T-helper 9 cell (primary cell): ENCODE results near the gene EPX.
"Not testable (repeated sequence)": the region's sequence is repeated elsewhere in the genome, so short reads cannot be mapped to it uniquely, and the experiment has no call there.

Source experiments
- DNase-seq: peaks from one replicate; pipeline ENCODE4 v3.0.0-alpha.2; 2020
- total RNA-seq, 2 donors: gene quantifications; one replicate each; lab custom pipeline; 2026; lab: John Stamatoyannopoulos, UW

The EPX gene, protein sequence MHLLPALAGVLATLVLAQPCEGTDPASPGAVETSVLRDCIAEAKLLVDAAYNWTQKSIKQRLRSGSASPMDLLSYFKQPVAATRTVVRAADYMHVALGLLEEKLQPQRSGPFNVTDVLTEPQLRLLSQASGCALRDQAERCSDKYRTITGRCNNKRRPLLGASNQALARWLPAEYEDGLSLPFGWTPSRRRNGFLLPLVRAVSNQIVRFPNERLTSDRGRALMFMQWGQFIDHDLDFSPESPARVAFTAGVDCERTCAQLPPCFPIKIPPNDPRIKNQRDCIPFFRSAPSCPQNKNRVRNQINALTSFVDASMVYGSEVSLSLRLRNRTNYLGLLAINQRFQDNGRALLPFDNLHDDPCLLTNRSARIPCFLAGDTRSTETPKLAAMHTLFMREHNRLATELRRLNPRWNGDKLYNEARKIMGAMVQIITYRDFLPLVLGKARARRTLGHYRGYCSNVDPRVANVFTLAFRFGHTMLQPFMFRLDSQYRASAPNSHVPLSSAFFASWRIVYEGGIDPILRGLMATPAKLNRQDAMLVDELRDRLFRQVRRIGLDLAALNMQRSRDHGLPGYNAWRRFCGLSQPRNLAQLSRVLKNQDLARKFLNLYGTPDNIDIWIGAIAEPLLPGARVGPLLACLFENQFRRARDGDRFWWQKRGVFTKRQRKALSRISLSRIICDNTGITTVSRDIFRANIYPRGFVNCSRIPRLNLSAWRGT
- 0 reads per million in 2 donors for total RNA-seq

DNA sequence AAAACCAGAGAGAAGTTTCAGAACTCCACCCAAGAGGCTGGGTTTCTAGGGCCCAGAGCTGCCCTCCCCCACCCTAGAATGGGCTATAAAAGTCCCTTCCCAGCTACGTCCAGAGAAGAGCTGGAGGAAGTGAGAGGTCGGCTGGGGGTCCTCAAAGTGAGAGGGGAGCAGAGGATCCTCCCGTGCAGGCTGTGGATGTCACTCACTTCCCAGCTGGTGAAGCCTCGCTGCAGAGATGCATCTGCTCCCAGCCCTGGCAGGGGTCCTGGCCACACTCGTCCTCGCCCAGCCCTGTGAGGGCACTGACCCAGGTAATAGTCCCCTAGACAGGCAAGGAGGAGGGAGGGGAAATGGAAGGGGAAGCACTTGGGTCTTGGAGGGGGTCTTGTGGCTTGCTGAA, at the start of gene EPX:
TSS of gene EPX (plus strand) at position 115 of the 400 bp plus-strand sequence. CDS start at position 236, 121 bp downstream.
- no peak for DNase-seq

DNA sequence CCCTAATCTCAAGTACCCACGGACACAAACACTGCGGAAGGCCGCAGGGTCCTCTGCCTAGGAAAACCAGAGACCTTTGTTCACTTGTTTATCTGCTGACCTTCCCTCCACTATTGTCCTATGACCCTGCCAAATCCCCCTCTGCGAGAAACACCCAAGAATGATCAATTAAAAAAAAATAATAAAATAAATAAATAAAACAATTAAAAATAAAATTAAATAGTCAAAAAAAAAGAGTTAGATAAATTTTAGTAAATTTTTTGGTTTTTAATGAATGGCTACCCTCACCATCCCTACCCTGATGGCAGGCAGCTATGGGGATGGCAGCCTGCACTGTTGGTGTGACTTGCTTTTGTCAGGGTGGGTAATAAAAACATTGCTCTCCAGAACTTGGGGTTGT, 49.2 kb upstream of the EPX start:
- DNase-seq = not testable (repeated sequence)

DNA sequence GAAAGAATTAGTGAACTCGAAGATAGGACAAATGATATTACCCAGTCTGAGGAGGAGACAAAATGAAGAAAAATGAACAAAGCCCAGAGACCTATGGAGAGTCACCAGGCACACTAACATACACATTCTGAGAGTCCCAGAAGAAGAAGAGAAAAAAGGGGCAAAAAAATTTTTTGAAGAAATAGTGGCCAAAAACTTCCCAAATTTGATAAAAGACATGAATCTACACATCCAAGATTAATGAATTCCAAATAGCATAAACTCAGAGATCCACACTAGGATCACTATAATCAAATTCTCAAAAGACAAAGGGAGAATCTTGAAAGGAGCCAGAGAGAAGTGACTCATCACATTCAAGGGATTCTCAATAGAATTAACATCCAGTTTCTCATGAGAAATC, 47.7 kb upstream of the EPX start:
- DNase-seq = no peak

- no peak for DNase-seq
These were observed 44.5 kb upstream of the EPX start, which contains the start of gene OR4D1 for GRCh38 chr17:58147930-58148434. TSS of gene OR4D1 (plus strand) at chr17:58148384. CDS start at chr17:58155154, 6,770 bp downstream.

- no peak for DNase-seq
These were observed 43.9 kb upstream of the EPX start for GRCh38 chr17:58148609-58149008.

DNA sequence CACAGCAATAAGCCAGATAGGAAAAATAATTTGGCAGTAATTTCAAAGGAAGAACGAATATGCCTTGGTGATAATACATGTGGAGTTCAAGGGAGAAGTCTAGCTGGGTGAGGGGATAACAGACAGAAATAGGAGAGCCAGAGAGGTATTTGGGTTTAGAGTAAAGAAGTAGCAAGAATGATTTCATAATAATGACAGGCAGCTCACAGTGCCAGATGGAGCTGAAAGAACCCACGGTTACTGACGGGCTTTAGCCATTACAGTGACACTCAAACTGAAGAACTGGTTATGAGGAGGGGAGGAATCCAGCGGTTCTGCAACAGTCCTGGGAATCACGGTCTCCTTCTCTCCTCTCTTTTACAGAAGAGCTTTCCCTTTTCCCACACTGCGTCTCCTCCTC, 42.1 kb upstream of the EPX start:
- no peak for DNase-seq

DNA sequence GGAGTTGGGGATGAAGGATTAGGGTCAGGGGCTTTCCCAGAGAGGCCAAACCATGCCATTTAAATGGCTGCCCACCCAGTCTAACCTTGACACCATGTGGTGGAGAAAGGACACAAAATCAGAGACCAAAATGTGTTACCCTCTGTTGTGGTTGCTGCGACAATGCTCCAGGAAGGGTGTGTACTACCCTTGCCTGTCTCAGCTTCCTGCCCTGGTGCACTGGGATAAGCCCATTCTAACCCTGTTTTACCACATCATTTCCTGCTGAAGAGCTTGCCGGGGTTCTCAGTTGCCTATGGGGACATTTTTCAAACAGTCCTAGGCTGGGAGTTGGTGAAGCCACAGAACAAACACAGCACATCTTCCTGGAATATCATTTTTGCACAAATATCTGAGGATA, 39.5 kb upstream of the EPX start:
- peak; percentile 41 for DNase-seq

GRCh38 chr17:58153671-58154070, 38.9 kb upstream of the EPX start:
- DNase-seq = no peak

GRCh38 chr17:58156839-58157803, 35.4 kb upstream of the EPX start:
- peak; percentile 36 for DNase-seq

- no peak for DNase-seq
These were observed 34.3 kb upstream of the EPX start for GRCh38 chr17:58158181-58158580.

- no peak for DNase-seq
These were observed 31.0 kb upstream of the EPX start for GRCh38 chr17:58161566-58161965.

- DNase-seq = no peak
These were observed 26.5 kb upstream of the EPX start for GRCh38 chr17:58165981-58166380.

- no peak for DNase-seq
These were observed 25.8 kb upstream of the EPX start, which contains the start of gene OR4D2 for GRCh38 chr17:58166682-58167081. TSS of gene OR4D2 (plus strand) at chr17:58166982. CDS start at chr17:58169656, 2,674 bp downstream.

GRCh38 chr17:58170622-58171021, 21.9 kb upstream of the EPX start:
- DNase-seq = no peak

GRCh38 chr17:58172369-58173071, 20.0 kb upstream of the EPX start:
- DNase-seq = no peak

GRCh38 chr17:58174871-58175270, 17.7 kb upstream of the EPX start:
- no peak for DNase-seq

DNA sequence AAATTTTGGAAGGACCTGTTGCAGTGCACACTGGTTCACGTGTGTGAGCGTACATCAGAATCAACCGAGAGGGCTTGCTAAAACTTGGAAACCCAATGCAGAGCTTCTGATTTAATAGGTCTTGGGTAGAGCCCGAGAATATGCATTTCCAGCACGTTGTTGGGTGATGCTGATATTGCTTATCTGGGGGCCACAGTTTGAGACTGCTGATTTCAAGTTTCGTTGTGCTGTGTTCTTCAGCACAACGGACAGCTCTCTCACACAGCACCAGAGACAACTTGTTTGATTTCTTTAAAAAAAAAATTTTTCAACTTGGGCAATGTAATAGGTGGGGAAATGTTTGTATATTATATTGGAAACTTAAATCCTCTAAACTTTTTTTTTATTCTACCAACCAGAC, 16.3 kb upstream of the EPX start:
- no peak for DNase-seq

GRCh38 chr17:58181796-58182195, 10.7 kb upstream of the EPX start:
- no peak for DNase-seq

DNA sequence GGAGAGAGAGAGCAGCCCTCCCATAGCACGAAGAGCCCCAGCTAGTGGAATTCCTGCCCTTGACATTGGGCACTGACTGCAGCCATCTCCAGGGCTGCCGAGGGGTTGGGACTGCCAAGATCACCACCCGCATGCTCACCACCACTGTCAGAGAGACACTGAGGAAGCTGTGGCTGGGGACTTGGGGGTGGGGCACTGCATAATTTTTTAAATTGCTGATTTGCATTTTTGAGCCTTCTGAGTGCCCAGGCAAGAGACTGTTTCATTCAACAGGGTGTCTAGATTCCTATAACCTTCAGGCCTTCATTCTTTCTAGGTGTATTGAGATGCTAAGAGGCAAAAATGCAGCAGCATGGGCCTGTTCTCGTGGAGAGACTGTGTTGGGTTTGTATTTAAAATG, 9.0 kb upstream of the EPX start:
- DNase-seq = no peak

GRCh38 chr17:58184308-58184985, 8.1 kb upstream of the EPX start:
- DNase-seq = no peak
